ENCODE data around the gene KPTN.

Gene KPTN

DNA sequence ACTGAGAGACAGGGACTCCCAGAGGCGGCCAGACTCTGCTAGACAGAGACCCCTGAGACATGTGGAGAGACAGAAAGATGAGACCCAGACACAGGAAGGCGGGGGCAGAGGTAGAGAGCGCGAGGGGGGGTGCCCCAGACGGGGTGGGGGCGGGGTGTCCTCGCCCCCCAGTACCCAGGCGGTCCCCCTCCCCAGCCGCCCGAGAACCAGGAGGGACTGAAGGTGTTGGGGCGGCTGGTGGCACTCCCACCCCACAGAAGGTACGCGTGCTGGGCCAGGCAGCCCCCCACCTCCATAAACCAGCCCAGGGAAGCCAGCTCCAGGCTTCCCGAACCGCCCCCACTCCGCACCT is 12.7 kb downstream of the KPTN start:
- DNase-seq (ENCODE audit: insufficient read length, low spot score) = no peak
- no peak for FAIRE-seq

- DNase-seq (ENCODE audit: insufficient read length, low spot score) = no peak
- FAIRE-seq = no peak
Observed at GRCh38 chr19:47470447-47471195, 13.4 kb downstream of the KPTN start.

GRCh38 chr19:47469719-47470118 is 14.3 kb downstream of the KPTN start:
- FAIRE-seq = no peak
- DNase-seq (ENCODE audit: insufficient read length, low spot score) = no peak

DNA sequence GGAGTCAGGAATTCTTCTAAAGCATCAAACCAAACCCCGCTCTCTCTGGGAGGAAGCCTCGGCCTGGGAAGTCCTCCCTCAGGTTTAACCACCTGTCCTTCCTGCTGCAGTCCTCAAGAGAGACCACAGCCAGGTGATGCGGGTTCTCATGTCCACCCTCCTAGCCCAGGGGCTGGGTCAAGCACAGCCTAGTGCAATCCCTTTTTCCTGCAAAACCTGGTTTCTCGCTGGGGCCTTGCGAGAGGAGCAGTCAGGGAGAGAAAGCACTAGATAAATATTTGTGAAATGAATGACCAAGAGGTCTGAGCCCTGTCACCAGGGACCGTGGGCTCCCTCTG is 14.7 kb downstream of the KPTN start:
- DNase-seq (ENCODE audit: insufficient read length, low spot score) (no peak), FAIRE-seq (no peak)

GRCh38 chr19:47467914-47468313 is 16.1 kb downstream of the KPTN start:
- DNase-seq (ENCODE audit: insufficient read length, low spot score) = no peak
- FAIRE-seq = no peak

GRCh38 chr19:47465957-47466356 is 18.1 kb downstream of the KPTN start:
- DNase-seq (ENCODE audit: insufficient read length, low spot score) (no peak), FAIRE-seq (no peak)

DNA sequence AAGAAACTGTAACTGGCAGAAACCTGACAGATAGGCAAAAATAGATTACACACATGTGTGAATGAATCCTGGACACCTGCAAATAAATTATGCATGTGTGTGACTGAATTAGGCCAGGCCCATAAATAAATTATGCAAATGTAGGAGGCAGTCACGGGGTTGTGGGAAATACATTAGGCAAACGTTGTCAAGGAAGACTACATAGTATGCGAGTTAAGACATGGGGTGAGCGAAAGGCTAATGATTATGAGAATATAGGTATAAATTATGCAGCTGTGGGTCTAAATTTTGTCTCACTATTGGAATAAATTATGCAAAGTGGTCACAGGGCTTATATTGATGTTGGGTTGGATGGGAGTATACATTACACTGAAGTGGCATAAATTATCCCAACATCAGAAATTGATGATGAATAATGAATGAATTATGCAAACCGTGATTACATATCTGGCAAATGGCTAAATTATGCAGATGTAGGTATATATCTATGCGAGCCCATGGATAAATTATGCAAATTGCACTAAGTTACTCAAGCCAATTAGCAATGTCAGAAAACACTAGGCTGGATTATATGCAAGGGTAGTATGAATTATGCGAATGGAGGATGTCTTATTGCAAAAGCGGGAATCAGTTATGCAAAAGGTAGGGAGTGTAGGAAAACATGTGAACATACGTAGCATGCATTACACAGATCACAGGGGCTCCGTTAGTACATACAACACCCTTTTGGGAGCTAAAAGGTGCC is 19.2 kb downstream of the KPTN start:
- DNase-seq (ENCODE audit: insufficient read length, low spot score) (no peak), FAIRE-seq (no peak)

DNA sequence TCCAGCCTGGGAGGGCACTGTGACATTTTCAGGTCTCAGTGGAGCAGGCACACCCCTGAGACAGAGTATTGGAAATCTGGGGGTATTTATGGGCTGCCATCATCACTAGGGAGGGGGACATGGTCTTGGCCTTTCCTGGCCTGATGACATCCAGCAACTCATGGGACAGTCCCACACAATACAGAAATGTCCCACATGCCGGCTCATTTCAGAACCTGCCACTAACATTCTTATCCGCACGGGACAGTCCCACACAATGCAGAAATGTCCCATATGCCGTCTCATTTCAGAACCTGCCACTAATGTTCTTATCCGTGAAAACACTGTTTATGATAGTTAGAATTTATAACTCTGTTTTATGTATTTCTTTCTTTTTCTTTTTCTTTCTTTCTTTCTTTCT is 22.1 kb downstream of the KPTN start:
- FAIRE-seq = no peak
- no peak for DNase-seq (ENCODE audit: insufficient read length, low spot score)

DNA sequence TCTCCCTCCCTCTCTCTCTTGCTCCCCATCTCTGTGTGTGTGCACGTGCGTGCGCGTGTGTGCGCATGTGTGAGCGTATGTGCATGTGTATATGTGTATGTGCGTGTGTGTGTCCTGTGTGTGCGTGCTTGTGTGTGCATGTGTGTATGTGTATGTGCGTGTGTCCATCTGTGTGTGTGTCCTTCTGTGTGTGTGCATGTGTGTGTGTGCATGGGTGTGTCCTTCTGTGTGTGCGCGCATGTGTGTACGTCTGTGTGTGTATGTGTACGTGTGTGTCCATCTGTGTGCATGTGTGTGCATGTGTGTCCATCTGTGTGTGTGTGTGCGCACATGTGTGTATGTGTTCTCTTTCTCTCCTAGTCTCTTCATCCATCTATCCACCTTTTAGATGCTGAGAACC is 24.5 kb downstream of the KPTN start:
- no peak for DNase-seq (ENCODE audit: insufficient read length, low spot score)
- FAIRE-seq = no peak

DNA sequence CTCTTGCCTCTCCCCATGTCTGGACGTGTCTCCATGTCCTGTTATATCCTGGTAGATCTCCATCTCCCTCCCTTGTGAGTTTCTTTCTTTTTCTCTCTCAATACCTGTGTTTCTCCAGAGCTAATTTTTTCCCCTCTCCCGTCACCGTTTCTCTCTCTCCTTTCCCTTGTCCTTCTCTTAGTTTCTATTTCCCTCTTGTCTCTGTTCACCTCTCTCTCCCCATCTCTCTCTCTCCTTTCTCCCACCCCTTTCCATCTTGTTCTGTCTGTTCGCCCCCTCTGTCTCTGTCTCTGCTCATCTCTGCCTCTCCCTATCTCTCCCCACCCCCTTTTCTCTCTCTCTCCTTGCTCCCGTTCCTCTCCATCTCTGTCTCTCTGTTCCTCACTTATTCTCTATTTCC is 25.3 kb downstream of the KPTN start:
- DNase-seq (ENCODE audit: insufficient read length, low spot score) = no peak
- FAIRE-seq = no peak

DNA sequence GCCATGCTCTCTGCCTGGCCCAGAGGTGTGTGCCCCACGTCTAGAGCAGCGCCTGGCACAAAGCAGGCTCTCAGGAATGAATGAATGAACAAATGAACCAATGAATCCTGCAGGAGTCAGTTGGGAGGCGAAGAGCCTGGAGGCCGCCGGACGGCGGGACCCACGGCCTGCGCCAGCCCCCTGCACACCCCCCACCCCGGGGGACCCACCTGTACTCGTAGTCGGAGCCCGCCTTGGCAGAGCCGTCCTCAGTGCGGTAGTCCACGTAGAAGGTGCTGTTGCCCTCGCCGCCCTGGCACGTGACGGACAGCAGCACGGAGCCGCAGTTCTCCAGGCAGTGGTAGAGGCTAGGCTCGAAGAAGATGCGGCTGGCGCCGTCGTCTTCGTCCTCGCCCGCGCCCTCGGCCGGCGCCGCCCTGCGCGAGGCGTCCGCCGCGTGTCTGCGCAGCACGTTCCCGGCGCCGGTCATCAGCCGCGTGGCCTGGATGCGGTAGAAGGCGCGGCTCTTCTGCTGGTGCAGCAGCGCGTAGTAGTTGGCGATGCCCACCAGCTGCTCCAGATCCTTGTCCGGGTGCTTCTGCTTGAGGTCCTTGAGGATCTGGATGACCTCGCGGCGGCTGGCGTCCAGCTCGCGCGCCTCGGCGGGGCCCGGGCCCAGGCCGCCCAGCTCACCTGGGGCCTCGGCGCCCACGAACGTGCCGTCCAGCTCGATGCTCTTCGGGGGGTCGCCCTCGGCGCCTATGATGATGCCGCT is 27.1 kb downstream of the KPTN start:
- DNase-seq (ENCODE audit: insufficient read length, low spot score) (no peak), FAIRE-seq (no peak)

- FAIRE-seq = no peak
- DNase-seq (ENCODE audit: insufficient read length, low spot score) = no peak
Observed at GRCh38 chr19:47450478-47450877, 33.5 kb downstream of the KPTN start.

DNA sequence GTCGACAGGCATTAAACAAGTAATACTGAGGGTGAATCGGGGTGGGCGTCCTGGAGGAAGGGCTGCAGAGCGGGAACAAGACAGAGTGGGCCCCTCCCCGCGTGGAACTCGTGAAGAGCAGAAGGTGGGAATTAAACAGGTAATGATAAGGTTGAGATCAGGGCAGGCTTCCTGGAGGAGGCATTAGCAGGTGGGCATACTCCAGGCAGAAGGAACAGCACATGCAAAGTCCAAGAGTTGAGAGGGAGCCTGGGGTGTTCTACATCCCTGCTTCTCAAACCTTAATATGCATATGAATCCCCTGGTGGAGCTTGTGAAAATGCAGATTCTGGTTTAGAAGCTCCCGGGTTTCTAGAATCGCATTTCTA is 35.7 kb downstream of the KPTN start:
- no peak for DNase-seq (ENCODE audit: insufficient read length, low spot score)
- no peak for FAIRE-seq

DNA sequence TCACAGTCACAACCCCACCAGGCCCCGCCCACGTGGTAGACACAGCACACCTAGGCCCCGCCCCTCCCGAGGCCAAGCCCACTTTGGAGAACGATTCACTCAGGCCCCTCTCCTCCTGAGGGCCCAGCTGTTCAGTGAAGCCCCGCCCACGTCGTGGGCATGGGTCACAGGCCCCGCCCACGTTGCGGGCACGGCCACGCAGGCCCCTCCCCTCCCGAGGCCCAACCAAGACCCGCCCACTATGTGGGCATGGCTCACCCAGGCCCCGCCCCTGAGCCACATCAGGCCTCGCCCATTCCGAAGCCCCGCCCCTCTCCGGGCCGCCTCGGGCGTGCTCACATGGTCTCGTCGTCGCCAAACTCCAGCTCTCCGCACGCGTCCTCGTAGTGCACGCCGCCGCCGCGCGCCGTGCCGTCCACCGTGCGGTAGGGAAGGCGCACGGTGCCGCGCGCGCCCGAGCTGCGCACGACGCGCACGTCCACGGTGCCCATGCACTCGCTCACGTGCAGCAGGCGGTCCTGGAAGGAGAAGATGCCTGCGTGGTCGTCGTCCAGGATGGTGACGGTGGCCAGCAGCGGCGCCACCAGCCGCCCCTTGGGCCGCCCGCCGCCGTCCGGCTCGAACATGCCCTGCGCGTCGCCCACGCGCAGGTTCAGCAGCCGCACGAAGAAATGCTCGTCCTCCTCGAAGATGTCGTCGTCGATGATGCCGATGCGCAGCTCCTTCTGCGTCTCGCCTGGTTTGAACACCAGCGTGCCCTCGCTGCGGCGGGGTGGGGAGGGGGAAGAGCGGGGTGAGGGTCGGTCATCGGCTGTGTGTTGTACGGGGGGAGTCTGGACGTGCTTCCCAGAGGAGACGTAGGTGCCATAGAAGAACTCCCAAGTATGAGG is 36.3 kb downstream of the KPTN start:
- no peak for DNase-seq (ENCODE audit: insufficient read length, low spot score)
- no peak for FAIRE-seq

DNA sequence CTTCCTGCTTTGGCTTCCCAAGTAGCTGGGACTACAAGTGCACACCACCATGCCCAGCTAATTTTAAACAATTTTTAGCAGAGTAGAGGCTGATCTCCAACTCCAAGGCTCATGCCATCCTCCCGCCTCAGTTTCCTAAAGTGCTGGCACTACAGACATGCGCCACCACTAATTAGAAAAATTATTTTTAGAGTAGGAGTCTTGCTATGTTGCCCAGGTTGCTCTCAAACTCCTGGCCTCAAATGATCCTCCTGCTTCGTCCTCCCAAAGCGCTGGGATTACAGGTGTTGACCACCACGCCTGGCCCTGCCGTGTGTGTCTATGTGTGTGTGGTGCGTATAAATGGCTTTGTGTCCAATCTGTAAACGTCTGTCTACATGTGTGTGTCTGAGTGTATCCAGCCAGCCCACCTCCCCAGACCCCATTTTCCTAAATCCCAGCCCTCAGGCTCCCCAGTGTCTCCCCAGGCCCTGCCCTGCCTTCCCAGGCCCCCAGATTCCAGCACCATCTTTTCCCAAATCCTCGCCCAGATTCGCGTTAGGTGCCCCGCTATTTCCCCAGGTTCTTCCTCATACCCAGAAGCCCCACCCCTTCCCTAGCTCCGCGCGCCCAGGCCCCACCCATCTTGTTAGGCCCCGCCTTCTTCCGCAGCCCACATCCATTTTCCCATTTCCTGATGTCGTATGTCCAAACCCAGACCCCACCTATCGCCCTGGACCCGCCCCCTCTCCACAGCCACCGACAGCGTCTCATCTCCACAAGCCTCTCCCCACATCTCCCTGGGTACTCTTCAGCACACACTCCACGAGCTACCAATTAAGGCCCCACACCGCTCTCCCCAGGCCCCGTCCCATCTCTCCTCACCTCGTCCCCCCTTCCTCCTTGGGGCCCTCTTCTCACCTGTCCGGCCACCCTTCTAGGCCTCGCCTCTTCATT is 37.2 kb downstream of the KPTN start:
- DNase-seq (ENCODE audit: insufficient read length, low spot score) = no peak
- FAIRE-seq = no peak

GRCh38 chr19:47445937-47446402 is 38.0 kb downstream of the KPTN start:
- FAIRE-seq (no peak), DNase-seq (ENCODE audit: insufficient read length, low spot score) (no peak)

DNA sequence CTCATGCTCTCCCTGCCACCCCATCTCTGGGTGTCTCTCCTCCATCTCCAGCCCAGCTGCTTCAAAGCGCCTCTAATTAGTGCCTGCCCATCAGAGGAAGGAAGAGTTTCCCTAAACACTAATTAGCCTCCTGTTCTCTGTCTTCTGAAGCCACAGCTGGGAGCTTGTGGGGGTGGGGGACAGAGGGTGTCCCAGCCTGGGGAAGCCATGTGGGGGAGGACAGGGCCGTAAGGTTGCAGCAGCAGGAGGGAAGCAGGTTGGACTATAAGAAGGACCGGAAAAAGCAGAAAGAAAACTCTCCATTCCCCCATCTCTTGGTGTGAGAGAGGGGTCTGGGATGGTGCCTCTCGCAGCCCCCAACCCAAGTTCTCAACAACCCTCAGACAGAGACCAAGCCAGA is 38.5 kb downstream of the KPTN start:
- DNase-seq (ENCODE audit: insufficient read length, low spot score) (no peak), FAIRE-seq (no peak)

DNA sequence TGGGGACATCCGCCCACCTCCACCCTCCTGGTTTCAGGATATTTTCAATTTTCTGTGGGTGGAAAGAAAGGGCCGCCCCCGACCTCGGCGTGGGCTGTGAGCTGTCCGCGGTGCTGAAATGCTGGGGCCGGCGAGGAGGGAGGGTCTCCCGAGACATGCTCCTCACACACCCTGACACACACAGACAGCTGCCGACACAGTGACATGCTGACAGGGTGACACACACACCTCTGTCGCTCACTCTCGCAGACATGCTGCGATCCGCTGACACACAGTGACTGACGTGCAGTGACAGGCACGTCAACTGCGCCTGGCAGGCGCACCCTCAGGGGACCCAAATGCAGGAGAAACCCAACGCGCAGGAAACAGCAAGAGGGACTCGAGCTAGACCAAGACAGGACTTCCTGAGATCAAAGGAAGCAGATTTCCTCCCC is 39.6 kb downstream of the KPTN start:
- no peak for DNase-seq (ENCODE audit: insufficient read length, low spot score)
- no peak for FAIRE-seq

- no peak for FAIRE-seq
Observed at GRCh38 chr19:47443331-47443730, 40.7 kb downstream of the KPTN start.

DNA sequence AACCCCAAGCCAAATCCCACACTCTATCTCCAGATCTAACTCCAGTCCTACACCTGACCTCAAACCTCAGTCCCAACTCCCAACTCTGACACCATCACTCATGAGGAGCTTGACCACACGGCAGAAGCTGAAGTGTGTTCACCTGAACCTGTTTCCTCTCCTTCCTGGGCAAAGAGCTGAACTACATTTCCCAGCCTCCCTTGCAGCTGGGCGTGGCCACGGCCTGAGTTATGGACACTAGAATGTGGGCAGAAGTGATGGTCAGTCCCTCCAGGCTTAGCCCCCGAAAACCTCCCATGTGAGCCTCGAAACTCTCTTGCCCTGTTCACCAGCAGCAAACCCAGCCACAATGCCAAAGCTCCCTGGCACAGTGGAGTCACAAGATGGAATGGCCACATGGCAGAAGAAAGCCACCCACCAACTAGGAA is 45.2 kb downstream of the KPTN start:
- DNase-seq (ENCODE audit: insufficient read length, low spot score) (no peak), FAIRE-seq (no peak)

More at GRCh38 chr19:47443331-47443730, 40.7 kb downstream of the KPTN start:
- DNase-seq (ENCODE audit: insufficient read length, low spot score) = no peak
